GM18951 (cell line): ENCODE measurements around the gene CST3.

ENCODE experiments used
- POLR2A ChIP-seq: IDR thresholded peaks from 4 replicates; pipeline ENCODE4 v1.6.1; 2011; ENCODE audit warnings: mild to moderate bottlenecking; ENCODE audit not compliant: insufficient read length, insufficient read depth; ENCODE audit errors: extremely low read depth
- in situ Hi-C: fragments of 300-500 bp; cut with MboI; formaldehyde crosslinking; loops from one replicate; pipeline ENCODE4 v1.12.0; 2022; ENCODE audit warnings: low sequenced_read_pairs, mixed read lengths, inconsistent platforms; ENCODE audit not compliant: unreplicated experiment

CST3 gene

GRCh38 chr20:23607497-23608245 lies 30.1 kb downstream of the CST3 start:
- in situ Hi-C loops = loop anchor here (25.0 kb wide), 1 partner anchor 170 kb away; the partner anchor contains the start of gene CSTL1
- no peak for TF ChIP-seq POLR2A

- no peak for TF ChIP-seq POLR2A
- in situ Hi-C loops = loop anchor here (25.0 kb wide), 1 partner anchor 169 kb away; the partner anchor contains the start of gene CSTL1
Observed at GRCh38 chr20:23606652-23607049, 31.1 kb downstream of the CST3 start.

- no peak for TF ChIP-seq POLR2A
- in situ Hi-C loops = loop anchor here (25.0 kb wide), 1 partner anchor 169 kb away; the partner anchor contains the start of gene CSTL1
Observed at GRCh38 chr20:23605867-23606651, 31.7 kb downstream of the CST3 start, which contains the start of gene CST9. TSS of gene CST9 (minus strand) at chr20:23605917. CDS start at chr20:23605864, 53 bp downstream.

- no peak for TF ChIP-seq POLR2A
- in situ Hi-C loops = loop anchor here (25.0 kb wide), 1 partner anchor 167 kb away; the partner anchor contains the start of gene CSTL1
Observed at GRCh38 chr20:23604306-23604705, 33.4 kb downstream of the CST3 start.

GRCh38 chr20:23603321-23603720 lies 34.4 kb downstream of the CST3 start:
- in situ Hi-C loops = loop anchor here (25.0 kb wide), 1 partner anchor 166 kb away; the partner anchor contains the start of gene CSTL1
- TF ChIP-seq POLR2A = no peak

- in situ Hi-C loops = loop anchor here (25.0 kb wide), 1 partner anchor 165 kb away; the partner anchor contains the start of gene CSTL1
- TF ChIP-seq POLR2A = no peak
Observed at GRCh38 chr20:23602699-23603098, 35.1 kb downstream of the CST3 start.

GRCh38 chr20:23602241-23602640 lies 35.5 kb downstream of the CST3 start:
- no peak for TF ChIP-seq POLR2A
- in situ Hi-C loops = loop anchor here (25.0 kb wide), 1 partner anchor 165 kb away; the partner anchor contains the start of gene CSTL1

GRCh38 chr20:23601715-23602114 lies 36.0 kb downstream of the CST3 start:
- in situ Hi-C loops = loop anchor here (25.0 kb wide), 1 partner anchor 164 kb away; the partner anchor contains the start of gene CSTL1
- TF ChIP-seq POLR2A = no peak

- no peak for TF ChIP-seq POLR2A
- in situ Hi-C loops = no loop called here
Observed at GRCh38 chr20:23598481-23598880, 39.3 kb downstream of the CST3 start.

- in situ Hi-C loops = no loop called here
- TF ChIP-seq POLR2A = no peak
Observed at GRCh38 chr20:23596579-23597250, 41.0 kb downstream of the CST3 start.

GRCh38 chr20:23595941-23596340 lies 41.8 kb downstream of the CST3 start:
- in situ Hi-C loops = no loop called here
- no peak for TF ChIP-seq POLR2A

- in situ Hi-C loops = no loop called here
- TF ChIP-seq POLR2A = no peak
Observed at GRCh38 chr20:23588434-23589403, 49.0 kb downstream of the CST3 start.
